HL-60 (cell line): ENCODE measurements around the gene CHST11.
"Not testable (repeated sequence)": the region's sequence is repeated elsewhere in the genome, so short reads cannot be mapped to it uniquely, and the experiment has no call there.

Source experiments
- DNase-seq, 2 experiments: peaks; one replicate each; pipeline ENCODE4 v3.0.0-alpha.2; 2010 to 2020; ENCODE audit warnings: low read depth in 1 of 2, low spot score in 1 of 2
- H3K27ac ChIP-seq: fragments of 250-450 bp; sonication (Bioruptor Pico); replicated peaks from 2 replicates; pipeline ENCODE4 v1.5.1; 2020; ENCODE audit warnings: mild to moderate bottlenecking, moderate library complexity
- H3K27me3 ChIP-seq: fragments of 250-450 bp; sonication (Bioruptor Pico); 2 replicates; pipeline ENCODE4 v1.5.1; 2021; ENCODE audit warnings: mild to moderate bottlenecking, moderate library complexity; ENCODE audit not compliant: insufficient read depth, poor library complexity, severe bottlenecking
- H3K4me3 ChIP-seq: replicated peaks from 2 replicates; pipeline ENCODE4 v1.5.1; 2011; ENCODE audit warnings: mild to moderate bottlenecking, control low read depth, low read length; ENCODE audit not compliant: insufficient read depth
- GABPA ChIP-seq: IDR thresholded peaks from 2 replicates; pipeline ENCODE4 v1.6.1; 2012; ENCODE audit warnings: low read depth
- POLR2AphosphoS5 ChIP-seq: IDR thresholded peaks from 2 replicates; pipeline ENCODE4 v1.6.1; 2012; ENCODE audit warnings: low read depth
- SPI1 ChIP-seq: IDR thresholded peaks from 2 replicates; pipeline ENCODE4 v1.6.1; 2012; ENCODE audit warnings: low read depth, mild to moderate bottlenecking, borderline replicate concordance
- TF ChIP-seq, protein P1 (sequence below): IDR thresholded peaks from one replicate; pipeline ENCODE4 v1.5.1; 2011; ENCODE audit warnings: low read length, control low read depth, inconsistent platforms; ENCODE audit not compliant: insufficient read depth
- TF ChIP-seq, protein P2 (sequence below): IDR thresholded peaks from 2 replicates; pipeline ENCODE4 v1.6.1; 2012; ENCODE audit warnings: low read depth; ENCODE audit not compliant: insufficient replicate concordance

The CHST11 gene

DNA sequence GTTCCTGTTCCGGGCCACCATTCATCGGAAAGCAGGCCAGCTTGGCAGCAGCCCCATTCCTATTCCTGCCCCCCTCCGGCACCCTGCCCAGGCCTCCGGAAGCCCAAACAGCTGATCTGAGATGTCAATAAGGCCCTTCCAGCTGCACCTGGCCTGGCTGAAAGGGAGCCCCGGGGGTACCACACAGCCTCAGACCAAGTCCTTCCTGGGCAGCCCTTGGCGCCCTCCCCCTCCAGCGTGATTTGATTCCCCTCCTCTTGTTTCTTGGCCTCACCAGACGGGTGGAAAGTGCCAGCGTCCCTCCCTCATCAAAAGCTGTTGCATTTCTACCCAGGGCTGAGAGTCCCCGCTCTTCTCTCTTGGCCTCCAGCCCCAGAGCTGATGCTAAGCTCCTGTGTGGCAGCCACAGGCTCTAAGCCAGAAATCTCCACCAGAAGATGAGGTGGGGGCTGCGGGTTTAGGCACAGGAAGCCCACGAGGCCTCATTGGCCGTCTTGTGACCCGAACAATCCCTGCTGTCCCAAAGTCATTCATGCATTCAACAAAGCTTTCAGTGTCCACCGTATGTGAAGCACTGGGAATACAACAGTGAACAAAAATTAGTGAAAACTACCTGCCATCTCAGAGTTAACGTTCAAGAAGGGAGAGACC is 285.9 kb downstream of the CHST11 start:
- Histone ChIP-seq H3K27ac (no peak overlapping the region), H3K4me3 (no peak overlapping the region), H3K27me3 (no peaks in the 10 kb centered on the region)
- TF ChIP-seq, protein P1, sequence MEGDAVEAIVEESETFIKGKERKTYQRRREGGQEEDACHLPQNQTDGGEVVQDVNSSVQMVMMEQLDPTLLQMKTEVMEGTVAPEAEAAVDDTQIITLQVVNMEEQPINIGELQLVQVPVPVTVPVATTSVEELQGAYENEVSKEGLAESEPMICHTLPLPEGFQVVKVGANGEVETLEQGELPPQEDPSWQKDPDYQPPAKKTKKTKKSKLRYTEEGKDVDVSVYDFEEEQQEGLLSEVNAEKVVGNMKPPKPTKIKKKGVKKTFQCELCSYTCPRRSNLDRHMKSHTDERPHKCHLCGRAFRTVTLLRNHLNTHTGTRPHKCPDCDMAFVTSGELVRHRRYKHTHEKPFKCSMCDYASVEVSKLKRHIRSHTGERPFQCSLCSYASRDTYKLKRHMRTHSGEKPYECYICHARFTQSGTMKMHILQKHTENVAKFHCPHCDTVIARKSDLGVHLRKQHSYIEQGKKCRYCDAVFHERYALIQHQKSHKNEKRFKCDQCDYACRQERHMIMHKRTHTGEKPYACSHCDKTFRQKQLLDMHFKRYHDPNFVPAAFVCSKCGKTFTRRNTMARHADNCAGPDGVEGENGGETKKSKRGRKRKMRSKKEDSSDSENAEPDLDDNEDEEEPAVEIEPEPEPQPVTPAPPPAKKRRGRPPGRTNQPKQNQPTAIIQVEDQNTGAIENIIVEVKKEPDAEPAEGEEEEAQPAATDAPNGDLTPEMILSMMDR: no peak
- no peak for TF ChIP-seq SPI1
- no peak for TF ChIP-seq POLR2AphosphoS5
- TF ChIP-seq GABPA: no peak
- TF ChIP-seq, protein P2, sequence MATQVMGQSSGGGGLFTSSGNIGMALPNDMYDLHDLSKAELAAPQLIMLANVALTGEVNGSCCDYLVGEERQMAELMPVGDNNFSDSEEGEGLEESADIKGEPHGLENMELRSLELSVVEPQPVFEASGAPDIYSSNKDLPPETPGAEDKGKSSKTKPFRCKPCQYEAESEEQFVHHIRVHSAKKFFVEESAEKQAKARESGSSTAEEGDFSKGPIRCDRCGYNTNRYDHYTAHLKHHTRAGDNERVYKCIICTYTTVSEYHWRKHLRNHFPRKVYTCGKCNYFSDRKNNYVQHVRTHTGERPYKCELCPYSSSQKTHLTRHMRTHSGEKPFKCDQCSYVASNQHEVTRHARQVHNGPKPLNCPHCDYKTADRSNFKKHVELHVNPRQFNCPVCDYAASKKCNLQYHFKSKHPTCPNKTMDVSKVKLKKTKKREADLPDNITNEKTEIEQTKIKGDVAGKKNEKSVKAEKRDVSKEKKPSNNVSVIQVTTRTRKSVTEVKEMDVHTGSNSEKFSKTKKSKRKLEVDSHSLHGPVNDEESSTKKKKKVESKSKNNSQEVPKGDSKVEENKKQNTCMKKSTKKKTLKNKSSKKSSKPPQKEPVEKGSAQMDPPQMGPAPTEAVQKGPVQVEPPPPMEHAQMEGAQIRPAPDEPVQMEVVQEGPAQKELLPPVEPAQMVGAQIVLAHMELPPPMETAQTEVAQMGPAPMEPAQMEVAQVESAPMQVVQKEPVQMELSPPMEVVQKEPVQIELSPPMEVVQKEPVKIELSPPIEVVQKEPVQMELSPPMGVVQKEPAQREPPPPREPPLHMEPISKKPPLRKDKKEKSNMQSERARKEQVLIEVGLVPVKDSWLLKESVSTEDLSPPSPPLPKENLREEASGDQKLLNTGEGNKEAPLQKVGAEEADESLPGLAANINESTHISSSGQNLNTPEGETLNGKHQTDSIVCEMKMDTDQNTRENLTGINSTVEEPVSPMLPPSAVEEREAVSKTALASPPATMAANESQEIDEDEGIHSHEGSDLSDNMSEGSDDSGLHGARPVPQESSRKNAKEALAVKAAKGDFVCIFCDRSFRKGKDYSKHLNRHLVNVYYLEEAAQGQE: no peak
- no peak for DNase-seq

DNA sequence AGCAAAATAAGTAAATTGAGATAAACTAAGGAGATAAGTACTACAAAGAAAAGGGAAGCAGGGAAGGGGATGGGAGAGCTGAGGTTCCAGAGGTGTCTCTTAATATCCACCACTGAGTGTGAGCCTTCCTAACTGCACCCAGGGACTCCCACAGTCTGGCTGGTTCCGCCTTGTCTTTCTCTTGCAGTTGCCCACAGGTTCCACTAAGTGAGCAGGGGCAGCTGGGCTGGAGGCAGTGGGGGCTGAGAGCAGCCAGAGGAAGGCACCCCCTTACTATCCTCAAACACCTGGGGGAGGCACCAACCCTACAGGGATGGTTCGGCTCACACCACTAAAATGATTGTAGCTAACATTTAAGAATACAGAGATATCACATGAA is 286.4 kb downstream of the CHST11 start:
- no peak for DNase-seq
- no peak for TF ChIP-seq POLR2AphosphoS5
- TF ChIP-seq, protein P1: no peak
- TF ChIP-seq, protein P2: no peak
- no peak for TF ChIP-seq SPI1
- no peak for TF ChIP-seq GABPA
- no peaks in the 10 kb centered on the region for H3K27me3 ChIP-seq
- no peak overlapping the region for H3K4me3 ChIP-seq
- H3K27ac ChIP-seq: no peak overlapping the region

DNA sequence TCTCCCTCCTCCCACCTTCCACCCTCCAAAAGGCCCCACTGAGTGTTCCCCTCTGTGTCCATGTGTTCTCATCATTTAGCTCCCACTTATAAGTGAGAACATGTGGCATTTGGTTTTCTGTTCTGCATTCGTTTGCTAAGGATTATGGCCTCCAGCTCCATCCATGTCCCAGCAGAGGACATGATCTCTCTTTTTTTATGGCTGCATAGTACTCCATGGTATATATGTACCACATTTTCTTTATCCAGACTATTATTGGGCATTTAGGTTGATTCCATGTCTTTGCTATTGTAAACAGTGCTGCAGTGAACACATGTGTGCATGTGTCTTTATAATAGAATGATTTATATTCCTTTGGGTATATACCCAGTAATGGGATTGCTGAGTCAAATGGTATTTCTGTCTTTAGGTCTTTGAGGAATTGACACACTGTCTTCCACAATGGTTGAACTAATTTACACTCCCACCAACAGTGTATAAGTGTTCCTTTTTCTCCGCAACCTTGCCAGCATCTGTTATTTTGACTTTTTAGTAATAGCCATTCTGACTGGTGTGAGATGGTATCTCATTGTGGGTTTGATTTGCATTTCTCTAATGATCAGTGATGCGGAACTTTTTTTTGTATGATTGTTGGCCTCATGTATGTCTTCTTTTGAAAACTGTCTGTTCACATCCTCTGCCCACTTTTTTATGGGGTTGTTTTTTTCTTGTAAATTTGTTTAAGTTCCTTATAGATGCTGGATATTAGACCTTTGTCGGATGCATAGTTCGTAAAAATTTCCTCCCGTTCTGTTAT is 287.2 kb downstream of the CHST11 start:
- DNase-seq, H3K27me3 ChIP-seq, H3K27ac ChIP-seq: not testable (repeated sequence)

DNA sequence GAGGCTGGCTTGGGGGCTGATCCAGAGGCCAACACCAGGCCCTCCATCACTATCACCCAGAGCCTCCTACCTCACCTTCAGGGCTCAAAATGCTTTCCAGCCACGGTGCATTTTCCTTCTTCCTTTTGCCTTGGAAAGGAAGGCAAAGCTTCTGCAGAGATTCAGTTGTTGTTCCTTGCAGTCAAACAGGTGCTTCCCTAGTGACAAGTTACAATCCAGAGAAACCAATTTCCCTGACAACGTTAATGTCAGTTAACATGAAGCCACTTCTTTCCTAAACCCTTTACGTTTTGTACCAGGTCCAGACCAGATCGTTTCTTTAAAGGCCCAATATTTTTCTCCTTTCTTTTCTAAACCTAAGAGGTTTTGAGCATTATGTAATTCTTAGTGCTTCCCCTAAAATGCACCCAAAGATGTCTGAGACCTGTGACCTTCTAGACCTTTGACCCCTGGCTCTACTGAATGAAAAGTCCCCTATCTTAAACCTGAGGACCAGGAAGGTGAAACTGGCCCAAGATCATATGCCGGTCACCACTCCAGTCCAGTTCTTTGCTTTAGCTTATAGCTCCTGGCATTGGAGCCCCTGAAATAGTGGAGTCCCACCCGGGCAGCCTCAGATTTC is 289.8 kb downstream of the CHST11 start:
- no peak for DNase-seq
- TF ChIP-seq POLR2AphosphoS5 (no peak), SPI1 (no peak), GABPA (no peak)
- TF ChIP-seq, protein P2: no peak
- Histone ChIP-seq H3K27ac (no peak overlapping the region), H3K4me3 (no peak overlapping the region), H3K27me3 (no peaks in the 10 kb centered on the region)

More for the DNA sequence above, 287.2 kb downstream of the CHST11 start:
- H3K4me3 ChIP-seq: not testable (repeated sequence)
